DND-41 (cell line): ENCODE results near the gene UFC1.

ENCODE experiments used
- ATAC-seq: fragments of 200-7000 bp; cut with Tn5 transposase; 3 replicates; pipeline ENCODE4 v1.9.1; 2021; ENCODE audit warnings: low read depth; ENCODE audit not compliant: insufficient read depth
- DNase-seq: peaks from one replicate; pipeline ENCODE4 v3.0.0-alpha.2; 2020
- H2AFZ ChIP-seq: 2 replicates; pipeline ENCODE4 v1.6.0; 2012; ENCODE audit warnings: low read depth, low read length
- H3K27ac ChIP-seq: 2 replicates; pipeline ENCODE4 v1.5.1; 2012; ENCODE audit warnings: low read length, inconsistent platforms
- H3K27me3 ChIP-seq: fragments of 200-600 bp; sonication (generic); 2 replicates; pipeline ENCODE4 v1.6.0; 2012; ENCODE audit warnings: low read length, mild to moderate bottlenecking, inconsistent platforms; ENCODE audit not compliant: insufficient read depth, poor library complexity
- H3K36me3 ChIP-seq: 2 replicates; pipeline ENCODE4 v1.5.1; 2012; ENCODE audit warnings: low read length, inconsistent platforms; ENCODE audit not compliant: insufficient read depth
- H3K4me1 ChIP-seq: 2 replicates; pipeline ENCODE4 v1.5.1; 2012; ENCODE audit warnings: mild to moderate bottlenecking, low read length; ENCODE audit not compliant: insufficient read depth
- H3K4me2 ChIP-seq: 2 replicates; pipeline ENCODE4 v1.6.0; 2012; ENCODE audit warnings: mild to moderate bottlenecking, moderate library complexity, low read length, inconsistent platforms; ENCODE audit not compliant: insufficient read depth
- H3K4me3 ChIP-seq, 2 experiments: fragments of 200-600 bp in 1 of 2; shearing (Covaris generic) in 1 of 2; 2 replicates each; pipeline ENCODE4 v1.5.1; 2012 to 2016; ENCODE audit warnings: inconsistent platforms in 2 of 2, low read length in 2 of 2, mild to moderate bottlenecking in 2 of 2, low read depth in 1 of 2, moderate library complexity in 1 of 2
- H3K79me2 ChIP-seq: 2 replicates; pipeline ENCODE4 v1.6.0; 2012; ENCODE audit warnings: low read length, inconsistent platforms; ENCODE audit not compliant: insufficient read depth
- H3K9ac ChIP-seq: 2 replicates; pipeline ENCODE4 v1.6.0; 2012; ENCODE audit warnings: low read depth, mild to moderate bottlenecking, inconsistent platforms, low read length, moderate library complexity
- H3K9me3 ChIP-seq: 2 replicates; pipeline ENCODE4 v1.5.1; 2012; ENCODE audit warnings: low read length, moderate library complexity, mild to moderate bottlenecking, inconsistent platforms; ENCODE audit not compliant: insufficient read depth, severe bottlenecking
- H4K20me1 ChIP-seq: 2 replicates; pipeline ENCODE4 v1.6.0; 2012; ENCODE audit warnings: low read length; ENCODE audit not compliant: insufficient read depth
- EZH2 ChIP-seq: IDR thresholded peaks from 3 replicates; pipeline ENCODE4 v1.6.1; 2012; ENCODE audit warnings: borderline replicate concordance, low read depth, mild to moderate bottlenecking, moderate library complexity, low read length, inconsistent platforms; ENCODE audit not compliant: severe bottlenecking
- TF ChIP-seq, protein P1 (sequence below): IDR thresholded peaks from 2 replicates; pipeline ENCODE4 v1.5.1; 2012; ENCODE audit warnings: borderline replicate concordance, low read length, moderate library complexity, mild to moderate bottlenecking; ENCODE audit not compliant: poor library complexity, severe bottlenecking; ENCODE audit errors: extremely low read depth

UFC1 gene

DNA sequence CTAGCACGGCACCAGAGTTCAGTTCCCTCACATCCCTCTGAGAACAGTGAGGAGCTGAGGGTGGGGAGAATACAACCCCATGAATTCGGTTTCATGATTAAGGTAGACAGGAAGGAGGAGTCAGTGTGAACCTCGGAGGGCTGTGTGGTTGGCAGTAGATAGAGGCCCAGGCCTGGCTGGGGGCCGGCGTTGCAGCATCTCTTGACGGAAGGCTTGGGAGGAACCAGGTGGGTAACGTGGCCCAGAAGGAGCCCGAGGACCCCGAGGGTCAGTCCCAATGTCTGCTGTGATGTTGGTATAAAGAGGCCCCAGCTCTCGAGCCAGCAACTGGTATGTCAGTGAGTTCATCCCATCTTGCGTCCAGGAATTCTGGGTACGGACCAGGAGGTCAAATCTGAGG, 17.9 kb downstream of the UFC1 start:
- no peak for TF ChIP-seq EZH2
- TF ChIP-seq, protein P1, sequence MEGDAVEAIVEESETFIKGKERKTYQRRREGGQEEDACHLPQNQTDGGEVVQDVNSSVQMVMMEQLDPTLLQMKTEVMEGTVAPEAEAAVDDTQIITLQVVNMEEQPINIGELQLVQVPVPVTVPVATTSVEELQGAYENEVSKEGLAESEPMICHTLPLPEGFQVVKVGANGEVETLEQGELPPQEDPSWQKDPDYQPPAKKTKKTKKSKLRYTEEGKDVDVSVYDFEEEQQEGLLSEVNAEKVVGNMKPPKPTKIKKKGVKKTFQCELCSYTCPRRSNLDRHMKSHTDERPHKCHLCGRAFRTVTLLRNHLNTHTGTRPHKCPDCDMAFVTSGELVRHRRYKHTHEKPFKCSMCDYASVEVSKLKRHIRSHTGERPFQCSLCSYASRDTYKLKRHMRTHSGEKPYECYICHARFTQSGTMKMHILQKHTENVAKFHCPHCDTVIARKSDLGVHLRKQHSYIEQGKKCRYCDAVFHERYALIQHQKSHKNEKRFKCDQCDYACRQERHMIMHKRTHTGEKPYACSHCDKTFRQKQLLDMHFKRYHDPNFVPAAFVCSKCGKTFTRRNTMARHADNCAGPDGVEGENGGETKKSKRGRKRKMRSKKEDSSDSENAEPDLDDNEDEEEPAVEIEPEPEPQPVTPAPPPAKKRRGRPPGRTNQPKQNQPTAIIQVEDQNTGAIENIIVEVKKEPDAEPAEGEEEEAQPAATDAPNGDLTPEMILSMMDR, result no peak
- H3K4me1 ChIP-seq, result peaks cover 34% of the 10 kb centered on the region
- peaks cover 19% of the 10 kb centered on the region for H3K79me2 ChIP-seq
- H3K9ac ChIP-seq, result no peak overlapping the region
- no peak overlapping the region for H3K27ac ChIP-seq
- H3K27me3 ChIP-seq, result no peaks in the 10 kb centered on the region
- H4K20me1 ChIP-seq, result no peaks in the 10 kb centered on the region
- DNase-seq (no peak), ATAC-seq (no peak)
- H3K36me3 ChIP-seq, result peaks cover 63% of the 10 kb centered on the region
- no peak overlapping the region for H2AFZ ChIP-seq
- H3K4me3 ChIP-seq, result no peak overlapping the region
- no peak overlapping the region for H3K4me2 ChIP-seq
- H3K9me3 ChIP-seq, result no peaks in the 10 kb centered on the region

DNA sequence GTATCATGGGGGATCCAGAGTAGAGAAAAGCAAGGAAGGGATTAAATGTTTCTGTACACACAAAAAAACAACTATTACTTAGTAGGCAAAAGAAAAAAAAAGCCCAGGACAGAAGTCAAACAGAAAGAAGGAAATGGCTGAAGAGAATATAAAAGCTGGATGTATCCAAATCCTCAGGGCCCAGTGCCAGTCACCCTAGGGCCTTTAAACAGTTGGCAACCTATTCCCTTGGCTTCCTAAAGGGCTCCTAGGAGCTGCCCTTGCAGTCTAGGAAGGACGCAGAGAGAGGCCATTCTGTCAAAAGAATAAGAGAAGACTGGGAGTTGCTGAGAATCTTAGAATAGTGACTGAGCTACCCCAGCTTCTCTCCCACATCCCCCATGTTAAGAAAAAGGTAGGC, 18.6 kb downstream of the UFC1 start:
- TF ChIP-seq EZH2, result no peak
- TF ChIP-seq, protein P1, result no peak
- Histone ChIP-seq H3K4me1 (peaks cover 30% of the 10 kb centered on the region), H3K27me3 (no peaks in the 10 kb centered on the region), H3K79me2 (peaks cover 18% of the 10 kb centered on the region), H3K36me3 (peaks cover 63% of the 10 kb centered on the region), H3K9me3 (no peaks in the 10 kb centered on the region), H2AFZ (no peak overlapping the region), H3K4me2 (no peak overlapping the region), H3K4me3 (no peak overlapping the region), H4K20me1 (no peaks in the 10 kb centered on the region), H3K9ac (no peak overlapping the region), H3K27ac (no peak overlapping the region)
- ATAC-seq (no peak), DNase-seq (no peak)

DNA sequence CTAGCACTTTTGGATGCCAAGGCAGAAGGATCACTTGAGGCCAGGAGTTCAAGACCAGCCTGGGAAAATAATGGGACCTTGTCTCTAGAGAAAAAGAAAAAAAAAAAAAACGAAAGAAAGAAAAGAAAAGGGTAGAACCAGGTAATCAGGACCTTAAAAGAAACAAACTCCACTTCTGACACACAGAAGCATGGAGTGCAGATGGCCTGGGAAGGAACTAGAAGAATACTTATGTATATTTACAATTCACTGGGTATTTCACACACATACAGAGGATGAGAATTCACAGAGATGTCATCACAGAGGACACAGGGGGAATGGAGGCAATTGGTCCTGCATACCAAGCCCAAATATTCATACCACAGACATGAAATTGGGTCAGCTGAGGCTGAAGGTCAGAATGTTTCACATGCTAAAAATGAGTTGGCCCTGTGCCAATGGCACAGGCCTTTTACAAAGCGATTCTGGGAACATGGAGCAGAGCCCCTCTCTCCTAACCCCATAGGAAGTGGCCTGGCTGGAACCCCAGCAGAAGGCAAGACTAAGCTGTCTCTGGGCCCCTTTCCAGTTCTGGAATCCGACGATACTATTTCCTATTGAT, 19.1 kb downstream of the UFC1 start:
- Histone ChIP-seq H4K20me1 (no peaks in the 10 kb centered on the region), H3K4me2 (no peak overlapping the region), H3K4me1 (peaks cover 30% of the 10 kb centered on the region), H3K79me2 (peaks cover 18% of the 10 kb centered on the region), H3K27ac (no peak overlapping the region), H3K9me3 (no peaks in the 10 kb centered on the region), H3K27me3 (no peaks in the 10 kb centered on the region), H3K36me3 (peaks cover 63% of the 10 kb centered on the region), H2AFZ (no peak overlapping the region), H3K4me3 (no peak overlapping the region), H3K9ac (no peak overlapping the region)
- TF ChIP-seq, protein P1, result no peak
- TF ChIP-seq EZH2, result no peak
- no peak for ATAC-seq
- no peak for DNase-seq
